Motor neuron (in vitro differentiated cells): ENCODE measurements around the gene ARL15. TPM values are rescaled to one million over a fixed set of nuclear protein-coding genes. Genes with fewer than 3 reads are reported as not detected.
A peak's percentile ranks its signal among the peaks of the same experiment; 100 is the strongest.

Experiments
- ATAC-seq, 8 experiments: fragments of 200-7000 bp; cut with Tn5 transposase; replicated peaks in 6 of 8; 2 replicates each; pipeline ENCODE4 v1.8.0; 2021; ENCODE audit warnings: mild to moderate bottlenecking in 8 of 8, moderate library complexity in 8 of 8
- H3K27ac ChIP-seq, 2 donors: fragments of 250-450 bp; sonication (Bioruptor Pico); 2 replicates each; pipeline ENCODE4 v1.9.0; 2021; ENCODE audit warnings: antibody characterized with exemption in 2 of 2, mild to moderate bottlenecking in 2 of 2, moderate library complexity in 1 of 2
- H3K4me1 ChIP-seq, 2 donors: fragments of 250-450 bp; sonication (Bioruptor Pico); replicated peaks in 1 of 2; 2 replicates each; pipeline ENCODE4 v1.6.1; 2021; ENCODE audit warnings: antibody characterized with exemption in 2 of 2, mild to moderate bottlenecking in 2 of 2, moderate library complexity in 1 of 2
- H3K4me3 ChIP-seq, 5 donors: fragments of 250-450 bp; sonication (Bioruptor Pico); 2 replicates each; pipeline ENCODE4 v1.9.0; 2021; ENCODE audit warnings: antibody characterized with exemption in 5 of 5, mild to moderate bottlenecking in 5 of 5, moderate library complexity in 4 of 5
- WGBS, 10 experiments: fragments of 450-650 bp; shearing (Covaris generic); methylation state at CpG; one replicate each; pipeline ENCODE4 v1.0.0; 2022; 5-methylcytosine and 5-hydroxymethylcytosine counted together
- in situ Hi-C, 9 experiments: fragments of 400-800 bp; cut with MboI; loops; one replicate each; pipeline ENCODE4 v1.15.0; 2021; ENCODE audit warnings: low sequenced_read_pairs in 9 of 9, low pct_unique_long_range_greater_than_20kb in 2 of 9; ENCODE audit not compliant: unreplicated experiment in 9 of 9
- total RNA-seq, 8 experiments: library from RNA; unstranded; fragments of 300-600 nt; gene quantifications; 2 replicates each; pipeline versions ENCODE4 v1.2.3 to v1.2.4, GENCODE V29; 2022

Gene ARL15
- total RNA-seq, 8 experiments from 2014 or later, result 17.0 to 44.6 (median 22.3) TPM

DNA sequence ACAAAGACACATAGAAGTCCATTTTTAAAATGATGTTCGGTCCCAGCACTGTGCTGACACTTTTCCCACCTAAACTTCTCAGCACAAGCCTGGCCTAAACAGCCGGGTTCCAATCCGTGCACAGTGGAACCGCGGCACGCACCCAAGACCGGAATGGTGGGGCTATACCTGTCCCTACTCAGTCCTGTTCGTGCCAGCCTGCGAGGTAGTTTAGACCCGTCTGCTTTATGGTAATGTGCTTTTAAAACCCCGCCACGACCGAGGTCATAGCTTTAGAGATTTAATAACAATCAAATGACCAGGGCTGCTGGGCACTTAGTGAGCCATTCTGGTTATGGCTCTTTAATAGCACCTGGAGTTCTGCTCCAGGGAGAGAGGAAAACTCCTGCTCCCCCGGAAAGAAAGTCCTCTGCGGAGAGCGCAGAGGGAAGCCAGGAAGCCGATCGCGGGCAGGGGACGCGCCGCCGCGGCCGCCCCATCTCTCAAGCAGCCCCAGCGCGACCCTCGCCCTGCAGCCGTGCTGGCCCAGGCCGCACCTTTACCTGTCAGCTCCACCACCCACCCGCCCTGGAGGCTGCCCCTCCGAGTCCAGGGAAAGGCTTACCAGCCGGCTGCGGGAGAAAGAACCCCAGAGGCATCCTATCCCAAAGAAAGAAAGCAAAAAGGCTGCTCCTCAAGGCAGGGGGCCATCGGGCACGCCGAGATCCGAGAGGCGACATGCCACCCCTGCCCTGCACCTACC, 511 bp downstream of the ARL15 start:
- in situ Hi-C loops, result loop anchor here in 1 of 9 experiments (25.0 kb wide), 1 partner anchor 102 kb away; no protein-coding TSS in a partner anchor
- WGBS, 10 experiments, result 0% methylated on average over 1 to 20 of the region's 39 CpGs; no CpG with 5 or more reads in 2 of the 10 experiments
- peaks cover 0 to 9% of the 10 kb centered on the region in 2 donors for H3K4me1 ChIP-seq
- peak overlapping the region; percentile 71 for H3K27ac ChIP-seq
- H3K4me3 ChIP-seq, result peak overlapping the region; percentile 50 to 88 (median 69)
- ATAC-seq, result peak; percentile 16 to 53 (median 38)

DNA sequence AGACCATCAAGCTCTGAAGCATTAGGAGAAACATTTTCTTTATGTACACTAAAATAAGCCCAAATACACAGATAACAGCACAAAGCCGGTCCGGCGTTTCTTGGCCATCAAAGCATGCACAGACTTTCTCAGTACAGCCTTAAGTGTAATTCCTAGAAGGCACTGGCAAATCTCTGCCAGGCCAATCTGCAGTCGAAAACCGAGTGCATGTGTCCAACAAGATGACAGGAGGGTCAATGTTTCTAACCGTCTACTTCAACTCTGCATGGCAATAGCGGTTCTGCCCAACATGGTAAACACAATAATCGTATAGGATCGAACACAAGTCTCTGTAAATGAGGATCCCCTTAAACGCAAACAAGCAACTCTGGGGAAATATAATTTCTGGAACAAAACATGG, 1.1 kb downstream of the ARL15 start:
- no peak for ATAC-seq
- no peak overlapping the region for H3K27ac ChIP-seq
- peaks cover 0 to 9% of the 10 kb centered on the region in 2 donors for H3K4me1 ChIP-seq
- in situ Hi-C loops, result loop anchor here in 1 of 9 experiments (25.0 kb wide), 1 partner anchor 103 kb away; no protein-coding TSS in a partner anchor
- 0 to 20% (median 3%) methylated on average over 1 to 8 of the region's 10 CpGs; no CpG with 5 or more reads in 2 of the 10 experiments for WGBS, 10 experiments
- H3K4me3 ChIP-seq, result peak overlapping the region; percentile 50 to 88 (median 69)

DNA sequence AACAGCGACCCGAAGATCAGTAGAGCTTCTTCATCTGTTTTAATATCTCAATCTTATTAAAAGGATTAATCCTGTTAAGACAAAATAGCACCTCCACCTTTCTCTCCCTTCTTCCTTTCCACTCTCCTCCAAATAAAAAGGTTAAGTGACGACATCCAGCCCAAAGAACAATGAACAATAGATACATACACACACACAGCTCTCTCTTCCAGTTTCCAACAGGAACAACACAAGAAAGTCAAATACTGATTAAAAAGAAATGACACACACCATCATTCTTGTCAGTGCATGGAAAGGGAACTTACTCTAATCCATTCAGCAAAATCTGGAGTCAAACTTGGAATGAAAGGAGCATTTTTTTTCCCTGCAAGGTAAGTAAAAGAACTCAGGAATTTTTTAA, 2.8 kb downstream of the ARL15 start:
- no peak overlapping the region for H3K27ac ChIP-seq
- no peak for ATAC-seq
- no peak overlapping the region for H3K4me3 ChIP-seq
- in situ Hi-C loops, result loop anchor here in 1 of 9 experiments (25.0 kb wide), 1 partner anchor 105 kb away; no protein-coding TSS in a partner anchor
- 50 to 100% (median 94%) methylated on average over 1 to 3 of the region's 3 CpGs; no CpG with 5 or more reads in 2 of the 10 experiments for WGBS, 10 experiments
- peaks cover 0 to 9% of the 10 kb centered on the region in 2 donors for H3K4me1 ChIP-seq

DNA sequence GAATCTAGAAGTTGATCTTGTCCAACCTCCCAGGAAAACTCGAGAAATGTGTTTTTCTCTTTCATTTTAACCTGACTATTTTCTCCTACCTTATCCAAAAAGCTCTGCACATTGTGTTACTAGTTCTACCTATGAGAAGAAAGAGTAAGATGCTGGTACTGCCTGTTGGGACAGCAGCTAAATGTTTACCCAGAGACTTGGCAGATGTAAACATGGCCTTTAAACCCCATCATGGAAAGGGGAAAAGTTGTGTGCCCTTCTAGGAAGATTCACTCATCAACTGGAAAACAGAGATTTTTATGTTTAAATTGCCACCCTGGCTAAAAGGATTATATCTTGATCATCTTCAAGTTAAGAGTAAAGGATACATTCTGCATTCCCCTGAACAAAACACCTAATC, 3.5 kb downstream of the ARL15 start:
- 29 to 100% (median 100%) methylated on average over 1 of the region's 1 CpG; no CpG with 5 or more reads in 1 of the 10 experiments for WGBS, 10 experiments
- no peak for ATAC-seq
- Histone ChIP-seq H3K27ac (no peak overlapping the region), H3K4me1 (peaks cover 1 to 9% of the 10 kb centered on the region in 2 donors), H3K4me3 (no peak overlapping the region)
- in situ Hi-C loops, result loop anchor here in 1 of 9 experiments (25.0 kb wide), 1 partner anchor 105 kb away; no protein-coding TSS in a partner anchor

DNA sequence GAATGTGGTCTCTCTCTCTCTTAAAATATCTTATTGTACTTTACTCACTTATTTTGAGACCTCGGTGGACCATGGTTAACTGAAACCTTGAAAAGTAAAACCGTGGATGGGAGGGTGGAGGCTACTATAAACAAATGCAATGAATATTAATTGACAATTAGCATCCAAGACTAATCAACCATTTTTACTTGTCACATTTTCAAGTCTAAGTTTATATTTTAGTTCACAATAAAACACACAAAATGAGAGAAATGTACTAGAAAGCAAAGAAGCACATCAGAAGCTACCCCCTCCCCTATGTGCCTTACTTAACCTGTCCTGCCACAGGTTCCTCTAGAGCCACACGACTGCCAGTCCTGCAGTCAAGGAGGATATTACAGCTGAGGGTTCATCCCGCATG, 4.6 kb downstream of the ARL15 start:
- H3K27ac ChIP-seq, result no peak overlapping the region
- WGBS, 10 experiments, result 40 to 100% (median 87%) methylated on average over 1 to 4 of the region's 4 CpGs
- peaks cover 7 to 9% of the 10 kb centered on the region in 2 donors for H3K4me1 ChIP-seq
- in situ Hi-C loops, result loop anchor here in 1 of 9 experiments (25.0 kb wide), 1 partner anchor 107 kb away; no protein-coding TSS in a partner anchor
- no peak overlapping the region for H3K4me3 ChIP-seq
- no peak for ATAC-seq

DNA sequence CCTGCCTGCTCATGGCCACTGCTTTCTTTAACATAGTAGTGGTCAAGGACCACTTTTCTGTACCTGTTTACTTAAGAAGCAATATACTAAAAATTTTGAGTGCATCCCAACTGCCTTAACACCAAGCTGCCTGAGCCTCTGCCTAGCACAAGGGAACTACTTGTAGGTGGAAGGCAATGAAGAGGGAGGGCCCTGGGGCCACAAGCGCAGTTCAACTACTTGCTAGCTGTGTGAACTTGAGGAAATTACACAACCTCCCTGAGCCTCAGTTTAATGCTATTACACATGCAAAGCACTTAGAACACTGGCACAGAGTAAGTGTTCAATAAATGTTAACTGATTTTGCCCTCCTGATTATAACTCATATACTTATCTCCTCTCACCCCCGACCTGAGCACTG, 6.3 kb downstream of the ARL15 start:
- no peak for ATAC-seq
- WGBS, 10 experiments, result 83 to 100% (median 93%) methylated on average over 1 to 2 of the region's 2 CpGs; no CpG with 5 or more reads in 7 of the 10 experiments
- Histone ChIP-seq H3K4me1 (peaks cover 7% of the 10 kb centered on the region in 2 donors), H3K4me3 (no peak overlapping the region), H3K27ac (no peak overlapping the region)
- in situ Hi-C loops, result loop anchor here in 1 of 9 experiments (25.0 kb wide), 1 partner anchor 108 kb away; no protein-coding TSS in a partner anchor

DNA sequence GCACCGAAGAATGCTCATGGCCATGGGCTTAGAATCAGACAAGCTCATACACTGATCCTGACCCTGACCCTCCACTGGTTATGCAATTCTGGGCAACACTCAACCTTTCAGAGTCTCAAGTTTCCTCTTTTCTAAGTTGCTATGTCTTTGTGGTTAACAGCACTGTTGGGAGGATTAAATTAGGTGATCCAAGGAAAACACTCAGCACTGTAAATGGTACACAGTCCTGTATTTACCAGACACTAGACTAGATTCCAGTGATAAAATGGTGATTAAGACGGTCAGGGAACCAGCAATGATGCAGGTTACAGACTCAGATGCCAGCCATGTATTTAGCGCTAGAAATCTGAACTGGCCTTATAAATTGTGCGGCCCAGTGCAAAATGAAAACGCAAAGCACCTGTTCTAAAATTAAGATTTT, 8.1 kb downstream of the ARL15 start:
- in situ Hi-C loops, result loop anchor here in 1 of 9 experiments (25.0 kb wide), 1 partner anchor 110 kb away; no protein-coding TSS in a partner anchor
- 88 to 100% (median 95%) methylated on average over 1 to 5 of the region's 5 CpGs; no CpG with 5 or more reads in 2 of the 10 experiments for WGBS, 10 experiments
- ATAC-seq, result peak in 2 of 8 experiments; percentile 20 to 31

DNA sequence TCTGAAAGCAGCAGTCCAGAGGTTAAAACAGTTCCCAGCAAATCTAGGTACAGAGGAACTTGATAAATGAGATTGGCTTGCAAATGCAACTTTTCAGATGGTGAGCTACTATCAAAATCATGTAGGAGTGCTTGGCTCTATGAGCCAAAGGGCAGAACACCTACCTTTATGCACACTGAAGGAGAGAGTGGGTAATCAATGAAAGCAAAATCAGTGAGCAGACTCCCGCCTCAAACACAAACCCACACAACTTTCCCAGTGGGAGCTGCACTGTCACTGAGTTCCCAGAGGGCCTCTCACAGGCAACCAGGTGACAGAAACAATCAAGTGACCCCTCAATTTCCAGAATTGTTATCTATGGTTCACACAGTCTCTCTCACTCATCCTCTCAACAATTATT, 8.5 kb downstream of the ARL15 start:
- in situ Hi-C loops, result loop anchor here in 1 of 9 experiments (25.0 kb wide), 1 partner anchor 110 kb away; no protein-coding TSS in a partner anchor
- WGBS, 10 experiments, result 80 to 100% methylated on average over 1 of the region's 1 CpG; no CpG with 5 or more reads in 8 of the 10 experiments
- Histone ChIP-seq H3K4me3 (no peak overlapping the region), H3K27ac (no peak overlapping the region), H3K4me1 (peaks cover 0 to 12% of the 10 kb centered on the region in 2 donors)
- no peak for ATAC-seq

More for the DNA sequence above, 8.1 kb downstream of the ARL15 start:
- Histone ChIP-seq H3K4me3 (no peak overlapping the region), H3K27ac (no peak overlapping the region), H3K4me1 (peaks cover 0 to 10% of the 10 kb centered on the region in 2 donors)

DNA sequence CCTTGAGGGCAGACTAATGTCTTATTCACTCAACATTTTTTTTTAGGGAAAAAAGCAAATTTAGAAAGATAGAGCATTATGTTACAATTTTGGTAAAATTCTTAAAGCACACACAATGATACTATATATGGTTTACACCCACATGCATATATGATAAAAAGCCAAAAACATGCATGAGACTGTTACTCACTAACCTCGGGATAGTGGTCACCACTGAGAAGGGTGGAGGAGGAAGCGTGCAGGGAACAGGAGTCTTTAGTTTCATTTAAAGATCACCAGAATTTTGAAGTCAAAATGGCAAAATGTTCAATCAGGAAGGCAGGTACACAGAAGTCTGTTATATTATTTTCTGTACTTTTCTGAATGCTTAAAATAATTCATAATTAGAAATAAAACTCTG, 9.2 kb downstream of the ARL15 start:
- peak in 3 of 8 experiments; percentile 81 to 87 (median 85) for ATAC-seq
- H3K4me1 ChIP-seq, result peaks cover 0 to 12% of the 10 kb centered on the region in 2 donors
- no peak overlapping the region for H3K4me3 ChIP-seq
- WGBS, 10 experiments, result 0 to 100% (median 50%) methylated on average over 1 to 2 of the region's 2 CpGs; no CpG with 5 or more reads in 3 of the 10 experiments
- in situ Hi-C loops, result loop anchor here in 1 of 9 experiments (25.0 kb wide), 1 partner anchor 111 kb away; no protein-coding TSS in a partner anchor
- no peak overlapping the region for H3K27ac ChIP-seq

DNA sequence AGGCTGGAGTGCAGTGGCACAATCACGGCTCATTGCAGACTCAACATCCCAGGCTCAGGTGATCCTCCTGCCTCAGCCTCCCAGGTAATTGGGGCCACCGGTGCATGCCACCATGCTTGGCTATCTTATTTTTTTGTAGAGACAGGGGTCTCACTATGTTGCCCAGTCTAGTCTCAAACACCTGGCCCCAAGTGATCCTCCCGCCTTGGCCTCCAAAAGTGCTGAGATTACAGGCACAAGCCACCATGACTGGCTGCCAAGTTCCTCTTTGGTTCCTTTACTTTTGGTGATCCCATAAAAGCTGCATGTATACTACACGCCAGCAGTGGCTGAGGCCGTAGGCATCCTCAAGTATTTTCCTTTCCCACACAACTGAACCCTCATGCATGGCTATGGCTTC, 11.4 kb downstream of the ARL15 start:
- H3K27ac ChIP-seq, result no peak overlapping the region
- peaks cover 3 to 17% of the 10 kb centered on the region in 2 donors for H3K4me1 ChIP-seq
- H3K4me3 ChIP-seq, result no peak overlapping the region
- ATAC-seq, result no peak
- WGBS, 10 experiments, result 80 to 100% (median 100%) methylated on average over 1 to 4 of the region's 5 CpGs; no CpG with 5 or more reads in 2 of the 10 experiments
- in situ Hi-C loops, result no loop called here

DNA sequence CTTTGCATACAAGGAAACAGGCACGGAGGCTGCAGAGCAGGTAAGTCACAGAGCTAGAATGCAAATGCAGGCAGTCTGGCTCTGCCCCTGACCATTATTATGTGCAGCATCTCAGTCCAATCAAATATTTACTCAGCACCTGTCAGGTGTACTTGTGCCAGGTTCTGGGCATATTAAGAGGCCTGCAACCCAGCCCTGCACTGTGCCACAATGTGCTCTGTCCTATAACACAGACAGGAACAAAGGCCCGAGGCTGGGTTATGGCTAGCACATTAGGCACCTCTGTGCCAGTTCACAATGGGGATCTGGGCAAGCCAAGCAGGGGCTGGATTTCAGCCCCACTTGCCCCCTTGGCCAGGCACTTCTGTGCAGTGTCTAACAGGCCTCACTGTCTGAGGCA, 14.0 kb downstream of the ARL15 start:
- H3K27ac ChIP-seq, result no peak overlapping the region
- H3K4me1 ChIP-seq, result peaks cover 3 to 10% of the 10 kb centered on the region in 2 donors
- 80 to 100% (median 100%) methylated on average over 1 to 2 of the region's 2 CpGs; no CpG with 5 or more reads in 4 of the 10 experiments for WGBS, 10 experiments
- H3K4me3 ChIP-seq, result no peak overlapping the region
- ATAC-seq, result peak in 2 of 8 experiments; percentile 21 to 36
- in situ Hi-C loops, result no loop called here

DNA sequence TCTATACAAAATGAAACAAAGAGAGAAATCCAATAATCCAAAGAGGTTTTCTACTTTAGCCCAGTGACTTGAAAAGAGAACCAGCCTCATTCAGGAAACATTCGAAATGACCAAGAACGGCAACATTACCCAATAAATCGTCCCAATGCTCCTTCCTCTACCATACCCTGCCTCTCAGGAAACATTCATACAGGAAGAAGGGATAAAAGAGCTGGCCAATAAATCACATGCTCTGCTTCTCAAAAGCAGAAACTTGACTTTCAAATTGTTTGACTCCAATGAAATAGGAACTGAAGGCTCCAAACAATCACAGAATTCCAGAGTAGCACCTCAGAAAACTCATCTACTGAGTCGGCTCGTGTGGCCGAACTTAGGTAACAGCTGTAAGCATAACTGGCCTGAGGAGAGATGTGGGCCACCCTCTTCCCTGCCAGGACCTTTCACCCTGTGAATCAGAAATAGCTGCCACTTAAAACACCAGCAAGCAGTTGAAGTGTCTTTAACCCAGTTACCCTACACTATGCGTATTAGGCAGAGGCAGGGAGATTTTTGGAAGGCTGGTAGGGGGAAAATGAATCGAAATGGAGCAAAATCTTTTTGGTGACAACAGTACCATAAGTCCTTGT, 14.6 kb downstream of the ARL15 start:
- in situ Hi-C loops, result no loop called here
- Histone ChIP-seq H3K27ac (no peak overlapping the region), H3K4me1 (peaks cover 3 to 10% of the 10 kb centered on the region in 2 donors), H3K4me3 (no peak overlapping the region)
- peak in 1 of 8 experiments; percentile 31 for ATAC-seq
- 40 to 100% (median 71%) methylated on average over 1 to 7 of the region's 8 CpGs; no CpG with 5 or more reads in 1 of the 10 experiments for WGBS, 10 experiments
